WERI-Rb-1 (cell line): Measurements from ENCODE around the gene DCLK1.
A peak's percentile ranks its signal among the peaks of the same experiment; 100 is the strongest.

Experiments used
- DNase-seq: peaks from one replicate; pipeline ENCODE4 v3.0.0-alpha.2; 2020
- H3K27ac ChIP-seq: fragments of 250-450 bp; sonication (Bioruptor Pico); 2 replicates; pipeline ENCODE4 v1.5.1; 2020; ENCODE audit warnings: mild to moderate bottlenecking, moderate library complexity
- H3K27me3 ChIP-seq: fragments of 250-450 bp; sonication (Bioruptor Pico); 2 replicates; pipeline ENCODE4 v1.5.1; 2021; ENCODE audit warnings: mild to moderate bottlenecking, low read depth, moderate library complexity; ENCODE audit not compliant: insufficient read depth, severe bottlenecking
- H3K36me3 ChIP-seq: fragments of 250-450 bp; sonication (Bioruptor Pico); 2 replicates; pipeline ENCODE4 v1.5.1; 2020; ENCODE audit warnings: mild to moderate bottlenecking, moderate library complexity
- H3K4me3 ChIP-seq: 2 replicates; pipeline ENCODE4 v1.5.1; 2011; ENCODE audit warnings: low read depth, mild to moderate bottlenecking, control low read depth, low read length
- H3K9me3 ChIP-seq: fragments of 250-450 bp; sonication (Bioruptor Pico); 2 replicates; pipeline ENCODE4 v1.5.1; 2021; ENCODE audit warnings: mild to moderate bottlenecking, moderate library complexity; ENCODE audit not compliant: severe bottlenecking
- TF ChIP-seq, protein P1 (sequence below): IDR thresholded peaks from 2 replicates; pipeline ENCODE4 v1.5.1; 2011; ENCODE audit warnings: low read depth, mild to moderate bottlenecking, control low read depth, inconsistent platforms, low read length

The DCLK1 gene

DNA sequence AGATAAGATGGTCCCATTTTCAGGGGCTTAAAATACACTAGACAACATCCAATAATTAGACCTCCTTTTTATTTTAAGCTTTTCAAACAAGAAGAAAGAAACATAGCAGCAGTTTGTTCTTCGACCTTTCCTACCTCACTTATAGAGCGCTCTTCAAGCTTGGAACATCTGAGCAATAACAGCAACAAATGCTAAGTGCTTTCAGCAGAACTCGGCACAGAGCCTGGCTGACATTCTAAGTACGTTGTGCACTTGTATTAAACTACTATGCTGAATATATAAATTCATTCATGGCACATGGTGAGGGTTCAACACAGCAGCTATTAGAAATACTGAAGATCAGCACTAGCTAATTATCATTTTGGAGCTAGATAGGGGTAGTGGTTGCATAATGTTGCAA is 398.6 kb downstream of the DCLK1 start:
- no peaks in the 10 kb centered on the region for H3K9me3 ChIP-seq
- no peak overlapping the region for H3K27ac ChIP-seq
- no peak for DNase-seq
- H3K36me3 ChIP-seq, result no peaks in the 10 kb centered on the region
- H3K27me3 ChIP-seq, result no peaks in the 10 kb centered on the region
- TF ChIP-seq, protein P1, sequence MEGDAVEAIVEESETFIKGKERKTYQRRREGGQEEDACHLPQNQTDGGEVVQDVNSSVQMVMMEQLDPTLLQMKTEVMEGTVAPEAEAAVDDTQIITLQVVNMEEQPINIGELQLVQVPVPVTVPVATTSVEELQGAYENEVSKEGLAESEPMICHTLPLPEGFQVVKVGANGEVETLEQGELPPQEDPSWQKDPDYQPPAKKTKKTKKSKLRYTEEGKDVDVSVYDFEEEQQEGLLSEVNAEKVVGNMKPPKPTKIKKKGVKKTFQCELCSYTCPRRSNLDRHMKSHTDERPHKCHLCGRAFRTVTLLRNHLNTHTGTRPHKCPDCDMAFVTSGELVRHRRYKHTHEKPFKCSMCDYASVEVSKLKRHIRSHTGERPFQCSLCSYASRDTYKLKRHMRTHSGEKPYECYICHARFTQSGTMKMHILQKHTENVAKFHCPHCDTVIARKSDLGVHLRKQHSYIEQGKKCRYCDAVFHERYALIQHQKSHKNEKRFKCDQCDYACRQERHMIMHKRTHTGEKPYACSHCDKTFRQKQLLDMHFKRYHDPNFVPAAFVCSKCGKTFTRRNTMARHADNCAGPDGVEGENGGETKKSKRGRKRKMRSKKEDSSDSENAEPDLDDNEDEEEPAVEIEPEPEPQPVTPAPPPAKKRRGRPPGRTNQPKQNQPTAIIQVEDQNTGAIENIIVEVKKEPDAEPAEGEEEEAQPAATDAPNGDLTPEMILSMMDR, result no peak
- H3K4me3 ChIP-seq, result no peak overlapping the region

DNA sequence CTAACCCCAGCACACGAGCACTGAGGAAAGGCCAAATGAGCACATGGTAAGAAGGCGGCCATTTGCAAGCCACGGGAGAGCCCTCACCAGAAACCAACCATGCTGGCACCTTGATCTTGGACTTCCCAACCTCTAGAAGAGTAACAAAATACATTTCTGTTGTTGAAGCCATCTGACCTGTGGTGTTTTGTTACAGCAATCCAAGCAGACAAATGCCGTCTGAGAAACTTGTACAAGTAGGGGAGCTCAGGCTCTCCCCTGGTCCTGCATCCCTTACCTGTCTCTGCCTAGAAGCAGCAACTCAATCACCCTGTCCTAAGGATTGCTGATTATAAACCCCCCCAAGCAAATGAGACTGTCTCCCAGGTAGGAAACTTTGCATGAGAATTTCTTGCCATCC is 399.7 kb downstream of the DCLK1 start:
- H3K4me3 ChIP-seq, result no peak overlapping the region
- H3K9me3 ChIP-seq, result no peaks in the 10 kb centered on the region
- no peaks in the 10 kb centered on the region for H3K27me3 ChIP-seq
- H3K36me3 ChIP-seq, result no peaks in the 10 kb centered on the region
- no peak overlapping the region for H3K27ac ChIP-seq
- TF ChIP-seq, protein P1, result no peak
- DNase-seq, result no peak

DNA sequence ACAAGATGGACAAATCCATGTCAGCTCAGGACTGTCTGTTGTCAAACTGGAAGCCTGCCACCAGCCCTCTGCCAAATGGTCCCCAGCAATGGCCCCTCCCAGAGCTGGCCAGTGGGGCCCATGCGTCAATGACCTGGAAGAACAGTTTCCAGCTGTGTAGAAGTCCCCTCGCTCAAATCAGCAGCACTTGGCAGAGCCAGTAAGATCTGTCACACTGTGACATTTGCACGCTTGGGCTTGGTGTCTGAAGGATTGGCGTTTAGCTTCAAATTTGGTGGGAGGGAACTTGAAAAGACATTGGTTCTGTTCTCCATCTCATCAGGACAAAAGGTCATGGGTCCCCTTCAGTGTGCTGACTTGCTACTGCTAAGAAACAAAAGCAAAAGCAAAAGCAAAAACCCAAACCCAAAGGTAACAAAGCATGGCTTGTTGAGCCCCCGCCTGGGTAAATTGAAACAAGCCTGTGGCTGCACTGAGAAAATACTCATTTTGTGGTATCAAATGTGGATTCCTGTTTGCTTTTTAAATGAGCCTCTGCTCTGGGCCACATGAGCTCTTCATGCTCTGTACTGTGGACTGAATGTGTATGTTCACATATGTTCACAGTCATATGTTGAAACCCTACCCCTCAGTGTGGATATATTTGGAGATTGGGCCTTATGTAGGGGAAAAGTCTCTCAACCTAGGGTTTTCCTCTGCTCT is 401.1 kb downstream of the DCLK1 start:
- Histone ChIP-seq H3K27ac (no peak overlapping the region), H3K9me3 (no peaks in the 10 kb centered on the region), H3K36me3 (no peaks in the 10 kb centered on the region), H3K27me3 (no peaks in the 10 kb centered on the region), H3K4me3 (no peak overlapping the region)
- DNase-seq, result no peak
- TF ChIP-seq, protein P1, result no peak

DNA sequence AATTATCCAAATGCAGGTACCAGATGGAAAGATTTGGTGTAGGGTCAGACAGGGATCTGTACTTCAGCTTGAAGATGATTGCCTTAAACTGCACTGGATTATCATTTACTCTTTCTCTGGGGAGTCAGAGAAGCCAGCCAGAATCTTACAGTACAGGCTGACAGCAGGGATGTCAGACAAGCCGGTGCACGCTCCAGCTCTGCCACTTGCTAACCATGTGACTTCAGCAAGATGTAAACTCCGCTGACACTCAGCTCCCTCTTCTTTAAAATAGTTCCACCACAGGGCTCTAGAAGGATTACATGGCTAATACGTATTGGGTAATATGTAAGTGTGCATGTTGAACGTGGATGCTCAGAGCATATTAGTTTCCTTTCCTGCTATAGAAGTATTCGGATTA is 403.3 kb downstream of the DCLK1 start:
- Histone ChIP-seq H3K36me3 (no peaks in the 10 kb centered on the region), H3K4me3 (no peak overlapping the region), H3K9me3 (no peaks in the 10 kb centered on the region), H3K27ac (peak overlapping the region; percentile 25; the same call in 1 of the 2 replicates), H3K27me3 (no peaks in the 10 kb centered on the region)
- peak; percentile 81 for DNase-seq
- TF ChIP-seq, protein P1, result no peak

DNA sequence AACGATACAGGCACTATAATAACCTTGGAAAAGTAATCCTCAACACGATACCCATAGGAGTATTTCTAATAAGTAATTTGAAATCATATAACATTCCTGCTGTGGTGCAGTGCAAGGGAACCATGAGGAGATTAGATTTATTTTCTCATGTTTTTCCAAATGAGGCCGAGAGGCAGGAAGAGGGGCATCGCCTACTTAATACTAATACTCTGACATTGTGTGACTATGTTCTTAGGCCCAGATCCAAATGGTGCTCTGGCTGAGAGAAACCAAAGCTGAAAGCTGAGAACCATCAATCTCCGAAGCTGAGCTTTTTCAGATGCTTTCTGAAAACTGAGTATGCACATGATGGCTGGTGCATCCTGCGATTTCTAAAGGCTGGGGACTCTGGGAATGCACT is 406.7 kb downstream of the DCLK1 start:
- Histone ChIP-seq H3K9me3 (no peaks in the 10 kb centered on the region), H3K36me3 (no peaks in the 10 kb centered on the region), H3K27ac (no peak overlapping the region), H3K27me3 (no peaks in the 10 kb centered on the region), H3K4me3 (no peak overlapping the region)
- DNase-seq, result no peak
- TF ChIP-seq, protein P1, result no peak

DNA sequence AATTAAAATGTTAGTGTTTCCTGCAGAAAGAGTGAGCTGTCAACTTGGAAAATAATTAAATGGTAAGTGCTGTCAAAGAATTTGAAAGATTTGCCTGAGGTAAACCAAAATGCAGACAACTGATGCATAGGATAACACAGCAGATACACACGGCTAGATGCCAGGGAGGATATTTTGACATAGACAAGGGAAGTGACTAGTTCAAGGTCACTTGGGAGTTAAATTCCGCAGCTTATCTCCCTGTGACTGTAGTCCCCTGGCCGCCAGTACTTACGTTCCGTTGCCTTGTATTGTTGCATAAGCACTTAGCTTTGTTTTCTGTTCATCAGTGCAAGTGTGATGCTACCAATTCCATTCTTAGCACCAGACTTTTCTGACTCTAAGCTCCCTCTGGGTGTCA is 407.4 kb downstream of the DCLK1 start:
- no peak overlapping the region for H3K4me3 ChIP-seq
- H3K27me3 ChIP-seq, result no peaks in the 10 kb centered on the region
- peak; percentile 23 for DNase-seq
- no peaks in the 10 kb centered on the region for H3K9me3 ChIP-seq
- TF ChIP-seq, protein P1, result no peak
- H3K27ac ChIP-seq, result no peak overlapping the region
- no peaks in the 10 kb centered on the region for H3K36me3 ChIP-seq
